Measurements from ENCODE around the gene CYS1.

The CYS1 gene

DNA sequence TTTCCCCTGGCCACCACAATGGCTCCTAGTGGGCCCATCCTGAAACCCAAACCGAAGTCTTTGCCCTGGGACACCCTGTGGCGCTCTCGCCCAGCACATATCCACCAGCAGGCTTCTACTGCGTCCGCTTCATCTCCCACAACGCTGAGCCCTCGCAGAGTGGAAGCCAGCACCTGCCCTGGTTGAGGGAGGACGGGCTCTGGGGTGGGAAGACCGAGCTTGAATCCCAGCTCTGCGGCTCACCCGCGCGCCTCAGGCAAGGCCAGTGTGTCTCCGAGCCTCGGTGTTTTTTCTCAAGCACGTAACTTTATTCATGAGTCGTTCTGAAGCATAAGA is 21.2 kb downstream of the CYS1 start:
- Histone ChIP-seq H3K4me1 (peaks cover 9% of the 10 kb centered on the region), H3K9me3 (no peaks in the 10 kb centered on the region), H3K27me3 (ENCODE audit: low read depth) (no peaks in the 10 kb centered on the region), H3K36me3 (replicated peaks) (peaks cover 2% of the 10 kb centered on the region; the same call in 1 of the 2 replicates), H3K4me3 (no peak overlapping the region)
- in situ Hi-C loops (cut with MboI; ENCODE audit: low sequenced_read_pairs) = no loop called here
- no peak for DNase-seq (ENCODE audit: low spot score in 2 of 2)

DNA sequence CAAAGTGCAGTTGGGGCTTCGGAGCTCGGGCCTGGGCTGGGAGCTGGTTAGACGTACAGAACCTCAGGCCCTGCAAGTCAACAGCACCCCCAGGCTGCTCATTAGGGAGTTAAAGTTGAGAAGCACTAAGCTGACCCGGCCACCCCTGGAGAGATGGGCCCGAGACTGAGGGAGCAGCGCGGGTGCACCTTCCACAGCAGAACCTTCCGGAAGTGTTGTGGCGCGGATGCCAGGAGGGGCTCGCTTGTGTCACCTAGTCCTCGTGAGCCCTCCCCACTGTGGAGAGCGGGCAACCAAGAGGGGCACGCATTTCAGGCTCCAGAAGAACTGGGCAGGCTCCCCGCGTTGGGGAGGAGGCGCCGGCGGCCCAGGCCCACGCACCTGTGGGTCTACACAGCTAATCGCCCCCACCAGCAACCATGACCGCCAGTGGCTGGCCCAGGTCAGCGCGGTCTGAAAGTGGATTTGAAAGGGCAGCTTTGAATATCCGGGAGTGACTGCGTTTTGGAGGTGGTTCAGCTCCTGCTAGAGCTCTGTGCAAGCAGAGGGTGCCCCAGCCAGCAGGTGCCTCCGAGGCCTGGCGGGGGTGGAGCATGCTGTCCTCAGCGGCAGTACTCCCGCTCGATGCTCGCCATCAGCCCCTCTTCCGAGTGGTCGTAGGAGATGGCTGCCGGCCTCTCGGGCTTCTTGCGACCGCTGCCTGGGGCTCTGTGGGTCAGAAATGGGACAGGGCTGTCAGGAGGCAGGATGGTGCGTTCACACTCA is 21.8 kb downstream of the CYS1 start:
- no peak for DNase-seq (ENCODE audit: low spot score in 2 of 2)
- in situ Hi-C loops (cut with MboI; ENCODE audit: low sequenced_read_pairs) = no loop called here
- H3K9me3 ChIP-seq = no peaks in the 10 kb centered on the region
- H3K36me3 ChIP-seq (replicated peaks) = peaks cover 6% of the 10 kb centered on the region; the same call in 1 of the 2 replicates
- H3K4me1 ChIP-seq = peaks cover 9% of the 10 kb centered on the region
- no peaks in the 10 kb centered on the region for H3K27me3 ChIP-seq (ENCODE audit: low read depth)
- no peak overlapping the region for H3K4me3 ChIP-seq

- DNase-seq (ENCODE audit: low spot score in 2 of 2) = peak in 1 of 2 experiments; percentile 69
- Histone ChIP-seq H3K9me3 (no peaks in the 10 kb centered on the region), H3K27me3 (ENCODE audit: low read depth) (no peaks in the 10 kb centered on the region), H3K4me3 (no peak overlapping the region), H3K36me3 (replicated peaks) (peaks cover 8% of the 10 kb centered on the region; the same call in 1 of the 2 replicates), H3K4me1 (peaks cover 9% of the 10 kb centered on the region)
- in situ Hi-C loops (cut with MboI; ENCODE audit: low sequenced_read_pairs) = no loop called here
These were observed 22.7 kb downstream of the CYS1 start for GRCh38 chr2:10057231-10058107.

GRCh38 chr2:10056439-10056838 is 23.8 kb downstream of the CYS1 start:
- H3K36me3 ChIP-seq (replicated peaks) = peaks cover 14% of the 10 kb centered on the region; the same call in 1 of the 2 replicates
- H3K27me3 ChIP-seq (ENCODE audit: low read depth) = no peaks in the 10 kb centered on the region
- H3K9me3 ChIP-seq = no peaks in the 10 kb centered on the region
- H3K4me3 ChIP-seq = no peak overlapping the region
- peaks cover 9% of the 10 kb centered on the region for H3K4me1 ChIP-seq
- in situ Hi-C loops (cut with MboI; ENCODE audit: low sequenced_read_pairs) = no loop called here
- DNase-seq (ENCODE audit: low spot score in 2 of 2) = no peak

DNA sequence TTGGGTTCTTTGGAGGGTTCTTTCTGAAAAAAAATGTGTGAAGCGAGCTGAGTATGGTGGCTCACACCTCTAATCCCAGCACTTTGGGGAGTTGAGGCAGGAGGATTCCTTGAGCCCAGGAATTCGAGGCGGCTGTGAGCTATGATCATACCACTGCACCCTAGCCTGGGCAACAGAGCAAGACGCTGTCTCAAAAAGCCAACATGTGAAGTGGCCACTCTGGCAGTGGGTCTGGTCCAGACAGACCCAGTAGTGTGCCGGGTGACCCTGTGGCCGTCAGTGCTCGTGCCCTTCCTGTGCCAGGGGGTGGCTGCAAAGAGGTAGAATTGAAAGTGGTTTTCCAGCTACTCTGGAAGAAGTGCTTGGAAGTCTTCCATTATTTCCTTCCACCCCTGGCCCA is 25.2 kb downstream of the CYS1 start:
- H3K4me3 ChIP-seq = no peak overlapping the region
- in situ Hi-C loops (cut with MboI; ENCODE audit: low sequenced_read_pairs) = no loop called here

DNA sequence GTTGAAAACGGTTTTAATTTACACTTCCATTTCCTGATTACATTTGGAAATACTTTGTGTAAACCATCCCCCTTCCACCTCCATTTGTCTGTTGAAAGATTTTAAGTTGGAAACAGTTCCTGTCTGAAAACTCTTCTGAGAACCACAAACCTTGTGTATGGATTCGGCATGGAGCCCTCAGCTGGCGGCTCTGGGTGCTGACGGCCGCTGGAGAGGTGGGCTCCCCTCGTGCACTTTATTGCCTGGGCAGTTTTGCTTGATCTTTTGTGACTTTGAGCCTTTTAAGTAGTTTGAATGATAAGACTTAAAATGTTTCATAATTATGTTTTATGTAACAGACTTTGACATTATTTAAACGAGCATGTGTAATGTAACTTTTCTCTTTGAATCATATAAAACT is 25.8 kb downstream of the CYS1 start:
- no peaks in the 10 kb centered on the region for H3K27me3 ChIP-seq (ENCODE audit: low read depth)

More for the DNA sequence above, 25.2 kb downstream of the CYS1 start:
- Histone ChIP-seq H3K9me3 (no peaks in the 10 kb centered on the region), H3K27me3 (ENCODE audit: low read depth) (no peaks in the 10 kb centered on the region), H3K4me1 (peaks cover 9% of the 10 kb centered on the region), H3K36me3 (replicated peaks) (peaks cover 14% of the 10 kb centered on the region)
- DNase-seq (ENCODE audit: low spot score in 2 of 2) = no peak

GRCh38 chr2:10053351-10053750 is 26.9 kb downstream of the CYS1 start:
- no peak for DNase-seq (ENCODE audit: low spot score in 2 of 2)
- Histone ChIP-seq H3K4me1 (peaks cover 9% of the 10 kb centered on the region), H3K4me3 (no peak overlapping the region), H3K27me3 (ENCODE audit: low read depth) (no peaks in the 10 kb centered on the region), H3K36me3 (replicated peaks) (peaks cover 24% of the 10 kb centered on the region), H3K9me3 (no peaks in the 10 kb centered on the region)
- in situ Hi-C loops (cut with MboI; ENCODE audit: low sequenced_read_pairs) = no loop called here

More for the DNA sequence above, 25.8 kb downstream of the CYS1 start:
- H3K36me3 ChIP-seq (replicated peaks) = peaks cover 17% of the 10 kb centered on the region
- H3K4me1 ChIP-seq = peaks cover 9% of the 10 kb centered on the region
- in situ Hi-C loops (cut with MboI; ENCODE audit: low sequenced_read_pairs) = no loop called here
- H3K9me3 ChIP-seq = no peaks in the 10 kb centered on the region
- no peak for DNase-seq (ENCODE audit: low spot score in 2 of 2)
- H3K4me3 ChIP-seq = no peak overlapping the region

GRCh38 chr2:10052216-10052615 is 28.0 kb downstream of the CYS1 start:
- Histone ChIP-seq H3K4me3 (no peak overlapping the region), H3K9me3 (no peaks in the 10 kb centered on the region), H3K36me3 (replicated peaks) (peaks cover 33% of the 10 kb centered on the region), H3K4me1 (peaks cover 6% of the 10 kb centered on the region), H3K27me3 (ENCODE audit: low read depth) (no peaks in the 10 kb centered on the region)
- no peak for DNase-seq (ENCODE audit: low spot score in 2 of 2)
- in situ Hi-C loops (cut with MboI; ENCODE audit: low sequenced_read_pairs) = no loop called here

DNA sequence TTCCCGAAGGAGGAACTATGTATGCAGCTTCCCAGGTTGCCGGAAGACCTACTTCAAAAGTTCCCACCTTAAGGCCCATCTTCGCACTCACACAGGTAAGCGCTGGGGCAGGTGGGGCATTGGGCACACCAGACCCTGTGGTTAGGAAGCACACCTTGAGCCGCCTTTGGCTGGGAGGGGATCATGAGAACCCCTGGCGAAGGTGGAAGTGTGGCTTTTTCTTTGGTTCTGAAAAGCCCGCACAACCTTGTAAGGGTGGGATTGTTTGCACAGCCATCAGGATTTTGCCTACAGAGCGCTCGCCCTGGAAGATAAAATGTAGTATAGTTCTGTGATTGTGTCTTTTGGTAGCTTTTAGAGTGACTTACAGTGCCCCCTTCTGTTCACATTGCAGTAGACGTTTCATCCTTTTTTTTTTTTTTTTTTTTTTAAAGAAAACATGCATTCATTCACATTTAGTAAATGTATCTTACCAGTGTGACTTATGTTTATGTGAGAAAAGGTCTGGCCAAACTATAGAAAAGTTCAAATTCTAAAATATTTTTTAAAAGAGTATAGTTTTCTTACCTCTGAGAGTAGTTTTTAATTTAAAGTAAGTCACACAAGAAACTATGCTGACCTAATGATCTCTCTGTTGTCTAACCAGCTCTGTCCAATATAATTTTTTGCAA is 31.6 kb downstream of the CYS1 start:
- Histone ChIP-seq H3K9me3 (no peaks in the 10 kb centered on the region), H3K27me3 (ENCODE audit: low read depth) (no peaks in the 10 kb centered on the region), H3K36me3 (replicated peaks) (peaks cover 28% of the 10 kb centered on the region), H3K4me3 (no peak overlapping the region), H3K4me1 (peaks cover 3% of the 10 kb centered on the region)
- peak; percentile 42 to 47 for DNase-seq (ENCODE audit: low spot score in 2 of 2)
- in situ Hi-C loops (cut with MboI; ENCODE audit: low sequenced_read_pairs) = loop anchor here (5.0 kb wide), 1 partner anchor 251 kb away; no protein-coding TSS in a partner anchor

GRCh38 chr2:10047616-10048500 is 32.4 kb downstream of the CYS1 start:
- Histone ChIP-seq H3K36me3 (replicated peaks) (peaks cover 24% of the 10 kb centered on the region), H3K9me3 (no peaks in the 10 kb centered on the region), H3K4me3 (no peak overlapping the region), H3K27me3 (ENCODE audit: low read depth) (no peaks in the 10 kb centered on the region), H3K4me1 (peaks cover 3% of the 10 kb centered on the region)
- no peak for DNase-seq (ENCODE audit: low spot score in 2 of 2)
- in situ Hi-C loops (cut with MboI; ENCODE audit: low sequenced_read_pairs) = loop anchor here (5.0 kb wide), 1 partner anchor 251 kb away; no protein-coding TSS in a partner anchor

DNA sequence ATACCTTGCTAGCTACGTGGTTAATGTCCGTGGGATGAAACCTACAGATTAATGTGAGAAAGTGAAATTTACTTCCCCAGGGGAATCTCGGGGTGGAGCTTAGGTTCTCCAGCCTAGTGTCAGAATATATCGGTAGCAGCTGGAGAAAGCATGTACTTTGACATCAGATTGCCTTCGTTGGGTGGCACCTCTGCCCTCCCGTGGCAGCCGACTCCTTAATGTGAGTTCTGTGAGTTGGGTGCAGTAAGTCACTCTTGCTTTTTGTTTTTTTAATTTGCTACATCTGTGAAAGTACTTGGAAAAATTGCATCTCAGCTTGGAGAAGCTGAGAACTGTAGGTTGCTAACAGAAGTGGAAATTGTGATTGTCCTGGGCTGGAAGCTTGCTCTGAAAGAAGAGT is 33.3 kb downstream of the CYS1 start:
- H3K4me3 ChIP-seq = no peak overlapping the region
- H3K36me3 ChIP-seq (replicated peaks) = peaks cover 20% of the 10 kb centered on the region
- DNase-seq (ENCODE audit: low spot score in 2 of 2) = no peak
- H3K4me1 ChIP-seq = peaks cover 3% of the 10 kb centered on the region
- in situ Hi-C loops (cut with MboI; ENCODE audit: low sequenced_read_pairs) = loop anchor here (5.0 kb wide), 1 partner anchor 250 kb away; no protein-coding TSS in a partner anchor
- no peaks in the 10 kb centered on the region for H3K27me3 ChIP-seq (ENCODE audit: low read depth)
- no peaks in the 10 kb centered on the region for H3K9me3 ChIP-seq

DNA sequence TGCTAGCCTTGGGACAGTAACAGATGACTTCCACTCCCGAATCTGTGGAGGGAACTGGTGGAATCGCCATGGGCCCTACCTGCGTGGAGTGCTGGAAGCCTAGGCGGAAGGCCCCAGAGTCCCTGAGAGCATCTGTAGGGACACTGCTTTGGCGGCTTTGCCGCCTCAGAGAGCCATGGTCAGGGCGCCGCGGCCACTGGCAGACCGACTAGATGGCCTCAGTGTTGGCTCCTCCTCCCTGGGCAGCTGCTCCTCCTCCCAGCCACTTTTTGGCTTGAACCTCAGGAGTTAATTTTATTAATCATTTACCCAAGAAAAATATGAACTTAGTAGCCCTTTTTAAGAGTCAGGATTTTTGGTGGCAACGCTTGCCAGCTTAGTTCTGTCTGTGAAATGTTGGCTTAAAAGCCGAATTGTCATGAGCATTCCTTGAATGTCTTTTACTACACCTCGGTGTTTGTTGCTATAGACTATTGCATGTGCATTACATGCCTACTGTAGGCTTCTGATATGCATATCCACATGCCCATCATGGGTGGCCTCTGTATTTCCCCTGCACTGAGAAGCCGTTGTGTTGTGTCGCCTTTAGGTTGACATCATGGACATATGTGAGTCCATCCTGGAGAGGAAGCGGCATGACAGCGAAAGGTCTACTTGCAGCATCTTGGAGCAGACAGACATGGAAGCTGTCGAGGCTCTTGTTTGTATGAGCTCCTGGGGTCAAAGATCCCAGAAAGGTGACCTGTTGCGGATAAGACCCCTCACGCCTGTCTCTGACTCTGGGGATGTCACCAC is 34.5 kb downstream of the CYS1 start:
- Histone ChIP-seq H3K27me3 (ENCODE audit: low read depth) (no peaks in the 10 kb centered on the region), H3K4me3 (no peak overlapping the region), H3K9me3 (no peaks in the 10 kb centered on the region), H3K36me3 (replicated peaks) (peaks cover 19% of the 10 kb centered on the region), H3K4me1 (peaks cover 3% of the 10 kb centered on the region)
- in situ Hi-C loops (cut with MboI; ENCODE audit: low sequenced_read_pairs) = loop anchor here (5.0 kb wide), 1 partner anchor 248 kb away; no protein-coding TSS in a partner anchor
- DNase-seq (ENCODE audit: low spot score in 2 of 2) = no peak
